ENCODE data around the gene BCL7C. TPM values are rescaled to one million over a fixed set of nuclear protein-coding genes. Genes with fewer than 3 reads are reported as not detected.
A peak's percentile ranks its signal among the peaks of the same experiment; 100 is the strongest.
"Not testable (repeated sequence)": the region's sequence is repeated elsewhere in the genome, so short reads cannot be mapped to it uniquely, and the experiment has no call there.

The BCL7C gene
- total RNA-seq: 10 to 100 TPM; 19.5 to 20.4 TPM

GRCh38 chr16:30893744-30894539 lies at the start of gene BCL7C:
TSS of gene BCL7C (minus strand) at chr16:30894077. CDS start at chr16:30893944, 133 bp downstream.
- H3K9me3 Mint-ChIP-seq (ENCODE audit: low read depth): no peaks in the 10 kb centered on the region
- H3K4me3 Mint-ChIP-seq: peak within 1 kb of the TSS; percentile 84
- H3K4me1 Mint-ChIP-seq: peaks cover 35% of the 10 kb centered on the region
- ATAC-seq (peak; percentile 74), DNase-seq (peak; percentile 92)
- H3K27me3 Mint-ChIP-seq: no peaks in the 10 kb centered on the region
- POLR2A ChIA-PET: interaction anchor here (1.0 to 1.1 kb wide), 2 partner anchors 8 to 49 kb away, joined by 3 to 5 read pairs; no protein-coding TSS in a partner anchor
- H3K36me3 Mint-ChIP-seq (ENCODE audit: low read depth): peaks cover 8% of the 10 kb centered on the region
- intact Hi-C loops (cut with DNase I, micrococcal nuclease): loop anchor here in 1 of 2 experiments (1.0 kb wide), 4 partner anchors 63 to 139 kb away; partner anchors contain the start of genes CFAP119, RNF40, SETD1A and STX4
- CTCF ChIA-PET: interaction anchor here (1.8 to 2.9 kb wide), 2 partner anchors 8 to 49 kb away, joined by 4 to 22 read pairs; no protein-coding TSS in a partner anchor
- H3K27ac Mint-ChIP-seq: peak within 1 kb of the TSS; percentile 88

- no peaks in the 10 kb centered on the region for H3K27me3 Mint-ChIP-seq
- intact Hi-C loops (cut with DNase I, micrococcal nuclease): loop anchor here (1.0 to 2.0 kb wide), 2 partner anchors 20 to 98 kb away; partner anchors contain the start of gene FBXL19 (in 1 of the 2)
- peak; percentile 66 for ATAC-seq
- H3K36me3 Mint-ChIP-seq (ENCODE audit: low read depth): peaks cover 15% of the 10 kb centered on the region
- DNase-seq: no peak
- peak overlapping the region; percentile 72 for H3K27ac Mint-ChIP-seq
- peaks cover 17% of the 10 kb centered on the region for H3K4me1 Mint-ChIP-seq
- no peaks in the 10 kb centered on the region for H3K9me3 Mint-ChIP-seq (ENCODE audit: low read depth)
- POLR2A ChIA-PET: interaction anchor here (0.6 to 0.9 kb wide), 2 partner anchors 200 to 211 kb away, joined by 3 read pairs; no protein-coding TSS in a partner anchor
- peak overlapping the region; percentile 35 for H3K4me3 Mint-ChIP-seq
- CTCF ChIA-PET: interaction anchor here (0.5 to 3.5 kb wide), 21 partner anchors 8 to 435 kb away, joined by 3 to 34 read pairs (median 4); partner anchors contain the start of gene SETD1A
Observed at GRCh38 chr16:30942426-30942806, 48.5 kb upstream of the BCL7C start.

GRCh38 chr16:30941600-30942425 lies 47.9 kb upstream of the BCL7C start:
- Mint-ChIP-seq H3K27ac (peak overlapping the region; percentile 78), H3K36me3 (ENCODE audit: low read depth) (peaks cover 18% of the 10 kb centered on the region), H3K4me3 (peak overlapping the region; percentile 35), H3K9me3 (ENCODE audit: low read depth) (no peaks in the 10 kb centered on the region), H3K4me1 (peaks cover 19% of the 10 kb centered on the region), H3K27me3 (no peaks in the 10 kb centered on the region)
- intact Hi-C loops (cut with DNase I, micrococcal nuclease): loop anchor here (1.0 to 2.0 kb wide), 2 partner anchors 19 to 98 kb away; partner anchors contain the start of gene FBXL19 (in 1 of the 2)
- ATAC-seq (peak; percentile 94), DNase-seq (peak; percentile 83)
- POLR2A ChIA-PET: interaction anchor here (0.6 to 0.9 kb wide), 2 partner anchors 201 to 210 kb away, joined by 3 read pairs; no protein-coding TSS in a partner anchor
- CTCF ChIA-PET: interaction anchor here (0.5 to 3.5 kb wide), 27 partner anchors 8 to 927 kb away, joined by 3 to 34 read pairs (median 3); partner anchors contain the start of gene SETD1A

GRCh38 chr16:30939571-30939970 lies 45.7 kb upstream of the BCL7C start:
- Mint-ChIP-seq H3K4me1 (peaks cover 28% of the 10 kb centered on the region), H3K36me3 (ENCODE audit: low read depth) (peaks cover 20% of the 10 kb centered on the region)
- H3K27ac Mint-ChIP-seq; intact Hi-C loops (cut with DNase I, micrococcal nuclease); H3K9me3 Mint-ChIP-seq (ENCODE audit: low read depth); POLR2A ChIA-PET; ATAC-seq; H3K27me3 Mint-ChIP-seq; H3K4me3 Mint-ChIP-seq; DNase-seq: not testable (repeated sequence)
- CTCF ChIA-PET: interaction anchor here (0.6 to 0.7 kb wide), 2 partner anchors 140 to 221 kb away, joined by 3 read pairs; no protein-coding TSS in a partner anchor

- CTCF ChIA-PET: interaction anchor here (0.6 to 3.1 kb wide), 3 partner anchors 12 to 36 kb away, joined by 3 to 11 read pairs (median 5); no protein-coding TSS in a partner anchor
- Mint-ChIP-seq H3K9me3 (ENCODE audit: low read depth) (no peaks in the 10 kb centered on the region), H3K4me3 (no peak overlapping the region), H3K27ac (peak overlapping the region; percentile 33), H3K4me1 (peaks cover 27% of the 10 kb centered on the region), H3K27me3 (no peaks in the 10 kb centered on the region), H3K36me3 (ENCODE audit: low read depth) (peaks cover 10% of the 10 kb centered on the region)
- no peak for ATAC-seq
- intact Hi-C loops (cut with DNase I, micrococcal nuclease): no loop called here
- DNase-seq: no peak
- POLR2A ChIA-PET: no interaction called here
Observed at GRCh38 chr16:30937692-30938091, 43.8 kb upstream of the BCL7C start.

- H3K4me3 Mint-ChIP-seq: no peak overlapping the region
- intact Hi-C loops (cut with DNase I, micrococcal nuclease): no loop called here
- DNase-seq (peak; percentile 76), ATAC-seq (peak; percentile 83)
- H3K36me3 Mint-ChIP-seq (ENCODE audit: low read depth): peaks cover 18% of the 10 kb centered on the region
- H3K9me3 Mint-ChIP-seq (ENCODE audit: low read depth): no peaks in the 10 kb centered on the region
- H3K4me1 Mint-ChIP-seq: peaks cover 12% of the 10 kb centered on the region
- no peaks in the 10 kb centered on the region for H3K27me3 Mint-ChIP-seq
- H3K27ac Mint-ChIP-seq: peak overlapping the region; percentile 29
- POLR2A ChIA-PET: interaction anchor here (0.6 kb wide), 1 partner anchor 29 kb away, joined by 3 read pairs; no protein-coding TSS in a partner anchor
- CTCF ChIA-PET: interaction anchor here (0.6 to 3.1 kb wide), 12 partner anchors 8 to 222 kb away, joined by 3 to 11 read pairs (median 3); partner anchors contain the start of gene HSD3B7
Observed at GRCh38 chr16:30934827-30935557, 41.1 kb upstream of the BCL7C start.

- Mint-ChIP-seq H3K36me3 (ENCODE audit: low read depth) (peaks cover 15% of the 10 kb centered on the region), H3K9me3 (ENCODE audit: low read depth) (no peaks in the 10 kb centered on the region), H3K4me1 (peaks cover 13% of the 10 kb centered on the region), H3K27me3 (no peaks in the 10 kb centered on the region), H3K4me3 (no peak overlapping the region), H3K27ac (no peak overlapping the region)
- ChIA-PET POLR2A (no interaction called here), CTCF (interaction anchor here (0.9 kb wide), 1 partner anchor 11 kb away, joined by 3 read pairs; no protein-coding TSS in a partner anchor)
- DNase-seq (no peak), ATAC-seq (no peak)
- intact Hi-C loops (cut with DNase I, micrococcal nuclease): no loop called here
Observed at GRCh38 chr16:30931068-30931650, 37.3 kb upstream of the BCL7C start.

GRCh38 chr16:30930160-30930571 lies 36.3 kb upstream of the BCL7C start:
- DNase-seq: no peak
- POLR2A ChIA-PET: no interaction called here

GRCh38 chr16:30929167-30929566 lies 35.3 kb upstream of the BCL7C start:
- Mint-ChIP-seq H3K27ac (no peak overlapping the region), H3K36me3 (ENCODE audit: low read depth) (peaks cover 9% of the 10 kb centered on the region), H3K9me3 (ENCODE audit: low read depth) (no peaks in the 10 kb centered on the region), H3K27me3 (no peaks in the 10 kb centered on the region), H3K4me3 (no peak overlapping the region), H3K4me1 (peaks cover 16% of the 10 kb centered on the region)
- ChIA-PET POLR2A (no interaction called here), CTCF (interaction anchor here (0.6 to 2.0 kb wide), 4 partner anchors 13 to 255 kb away, joined by 3 to 7 read pairs (median 3); no protein-coding TSS in a partner anchor)
- ATAC-seq (no peak), DNase-seq (no peak)
- intact Hi-C loops (cut with DNase I, micrococcal nuclease): loop anchor here in 1 of 2 experiments (10.0 kb wide), 1 partner anchor 946 kb away; the partner anchor contains the start of gene ZNF267

More at GRCh38 chr16:30930160-30930571, 36.3 kb upstream of the BCL7C start:
- Mint-ChIP-seq H3K4me3 (no peak overlapping the region), H3K36me3 (ENCODE audit: low read depth) (peaks cover 11% of the 10 kb centered on the region), H3K27me3 (no peaks in the 10 kb centered on the region), H3K27ac (no peak overlapping the region), H3K4me1 (peaks cover 15% of the 10 kb centered on the region), H3K9me3 (ENCODE audit: low read depth) (no peaks in the 10 kb centered on the region)
- CTCF ChIA-PET: interaction anchor here (2.0 kb wide), 1 partner anchor 12 kb away, joined by 7 read pairs; no protein-coding TSS in a partner anchor
- ATAC-seq: no peak
- intact Hi-C loops (cut with DNase I, micrococcal nuclease): no loop called here

- no peak overlapping the region for H3K27ac Mint-ChIP-seq
- no peaks in the 10 kb centered on the region for H3K9me3 Mint-ChIP-seq (ENCODE audit: low read depth)
- peaks cover 16% of the 10 kb centered on the region for H3K4me1 Mint-ChIP-seq
- ATAC-seq (no peak), DNase-seq (no peak)
- POLR2A ChIA-PET: no interaction called here
- CTCF ChIA-PET: interaction anchor here (0.6 kb wide), 1 partner anchor 256 kb away, joined by 3 read pairs; no protein-coding TSS in a partner anchor
- no peak overlapping the region for H3K4me3 Mint-ChIP-seq
- H3K36me3 Mint-ChIP-seq (ENCODE audit: low read depth): peaks cover 9% of the 10 kb centered on the region
- intact Hi-C loops (cut with DNase I, micrococcal nuclease): loop anchor here in 1 of 2 experiments (10.0 kb wide), 1 partner anchor 946 kb away; the partner anchor contains the start of gene ZNF267
- H3K27me3 Mint-ChIP-seq: no peaks in the 10 kb centered on the region
Observed at GRCh38 chr16:30928390-30928789, 34.5 kb upstream of the BCL7C start.
